ENCODE measurements around the gene ZNF575.

The ZNF575 gene

DNA sequence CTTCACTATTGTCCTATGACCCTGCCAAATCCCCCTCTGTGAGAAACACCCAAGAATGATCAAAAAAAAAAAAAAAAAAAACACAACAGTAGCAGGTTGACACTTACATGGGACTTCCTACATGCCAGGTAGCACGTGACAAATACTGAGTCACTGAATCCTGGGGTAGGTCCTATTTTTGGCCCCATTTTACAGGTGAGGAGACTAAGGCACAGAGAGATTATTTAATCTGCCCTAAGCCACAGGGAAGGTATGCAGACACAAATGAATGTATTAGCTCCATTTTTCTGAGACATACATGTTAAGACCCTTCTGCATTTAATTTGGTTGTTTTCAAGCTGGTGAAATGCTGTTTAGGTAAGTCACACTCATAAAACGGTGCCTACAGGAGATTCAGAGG is 15.7 kb downstream of the ZNF575 start:
- no peak overlapping the region for H3K4me3 ChIP-seq (ENCODE audit: low read depth, low read length)
- no peak for DNase-seq (ENCODE audit: low read depth)
- no peak for TF ChIP-seq POLR2A (IDR thresholded peaks at IDR 0.05; ENCODE audit: extremely low read depth, insufficient read length)
- TF ChIP-seq MYC (IDR thresholded peaks at IDR 0.05; ENCODE audit: low read depth, low read length) = no peak
- TF ChIP-seq CTCF (IDR thresholded peaks at IDR 0.05; ENCODE audit: low read depth, low read length) = no peak
- TF ChIP-seq, protein P1, sequence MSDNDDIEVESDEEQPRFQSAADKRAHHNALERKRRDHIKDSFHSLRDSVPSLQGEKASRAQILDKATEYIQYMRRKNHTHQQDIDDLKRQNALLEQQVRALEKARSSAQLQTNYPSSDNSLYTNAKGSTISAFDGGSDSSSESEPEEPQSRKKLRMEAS (IDR thresholded peaks at IDR 0.05; ENCODE audit: low read depth, low read length) = no peak

- TF ChIP-seq CTCF (IDR thresholded peaks at IDR 0.05; ENCODE audit: low read depth, low read length) (no peak), POLR2A (IDR thresholded peaks at IDR 0.05; ENCODE audit: extremely low read depth, insufficient read length) (no peak), MYC (IDR thresholded peaks at IDR 0.05; ENCODE audit: low read depth, low read length) (no peak)
- TF ChIP-seq, protein P1 (IDR thresholded peaks at IDR 0.05; ENCODE audit: low read depth, low read length) = no peak
- no peak overlapping the region for H3K4me3 ChIP-seq (ENCODE audit: low read depth, low read length)
- DNase-seq (ENCODE audit: low read depth) = no peak
These were observed 18.6 kb downstream of the ZNF575 start for GRCh38 chr19:43551399-43552197.

DNA sequence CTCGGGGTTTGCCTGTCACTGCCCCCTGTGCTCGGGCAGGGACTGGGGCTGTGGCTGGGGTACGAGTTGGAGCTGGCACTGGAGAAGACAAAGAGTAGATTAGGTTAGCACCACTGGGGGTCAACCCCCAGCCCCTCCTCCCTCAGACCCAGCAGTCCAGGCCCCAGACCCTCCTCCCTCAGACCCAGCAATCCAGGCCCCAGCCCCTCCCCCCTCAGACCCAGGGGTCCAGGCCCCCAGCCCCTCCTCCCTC is 19.1 kb downstream of the ZNF575 start:
- TF ChIP-seq CTCF (IDR thresholded peaks at IDR 0.05; ENCODE audit: low read depth, low read length) = no peak
- TF ChIP-seq MYC (IDR thresholded peaks at IDR 0.05; ENCODE audit: low read depth, low read length) = no peak
- TF ChIP-seq POLR2A (IDR thresholded peaks at IDR 0.05; ENCODE audit: extremely low read depth, insufficient read length) = no peak
- TF ChIP-seq, protein P1 (IDR thresholded peaks at IDR 0.05; ENCODE audit: low read depth, low read length) = no peak
- H3K4me3 ChIP-seq (ENCODE audit: low read depth, low read length) = no peak overlapping the region
- no peak for DNase-seq (ENCODE audit: low read depth)

DNA sequence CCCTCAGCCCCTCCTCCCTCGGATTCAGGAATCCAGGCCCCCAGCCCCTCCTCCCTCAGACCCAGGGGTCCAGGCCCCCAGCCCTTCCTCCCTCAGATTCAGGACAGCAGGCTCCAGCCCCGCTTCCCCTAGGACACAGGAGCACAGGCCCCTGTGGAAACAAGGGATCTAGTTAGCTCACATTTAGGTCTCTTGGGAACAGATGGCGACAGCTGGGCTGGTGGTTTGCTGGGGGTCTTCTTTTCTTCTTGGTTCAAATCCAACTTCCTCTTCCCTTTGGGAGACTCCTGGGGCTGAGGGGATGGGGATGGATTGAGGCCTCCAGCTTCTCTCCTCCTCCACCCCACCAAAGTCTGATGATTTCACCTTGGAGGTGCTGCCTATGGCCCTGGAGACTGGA is 19.6 kb downstream of the ZNF575 start:
- no peak for TF ChIP-seq CTCF (IDR thresholded peaks at IDR 0.05; ENCODE audit: low read depth, low read length)
- no peak for TF ChIP-seq POLR2A (IDR thresholded peaks at IDR 0.05; ENCODE audit: extremely low read depth, insufficient read length)
- TF ChIP-seq MYC (IDR thresholded peaks at IDR 0.05; ENCODE audit: low read depth, low read length) = no peak
- TF ChIP-seq, protein P1 (IDR thresholded peaks at IDR 0.05; ENCODE audit: low read depth, low read length) = no peak
- DNase-seq (ENCODE audit: low read depth) = no peak
- no peak overlapping the region for H3K4me3 ChIP-seq (ENCODE audit: low read depth, low read length)

GRCh38 chr19:43553656-43554055 is 20.7 kb downstream of the ZNF575 start:
- no peak for DNase-seq (ENCODE audit: low read depth)
- TF ChIP-seq, protein P1 (IDR thresholded peaks at IDR 0.05; ENCODE audit: low read depth, low read length) = no peak
- TF ChIP-seq POLR2A (IDR thresholded peaks at IDR 0.05; ENCODE audit: extremely low read depth, insufficient read length) = no peak
- TF ChIP-seq MYC (IDR thresholded peaks at IDR 0.05; ENCODE audit: low read depth, low read length) = no peak
- no peak overlapping the region for H3K4me3 ChIP-seq (ENCODE audit: low read depth, low read length)

DNA sequence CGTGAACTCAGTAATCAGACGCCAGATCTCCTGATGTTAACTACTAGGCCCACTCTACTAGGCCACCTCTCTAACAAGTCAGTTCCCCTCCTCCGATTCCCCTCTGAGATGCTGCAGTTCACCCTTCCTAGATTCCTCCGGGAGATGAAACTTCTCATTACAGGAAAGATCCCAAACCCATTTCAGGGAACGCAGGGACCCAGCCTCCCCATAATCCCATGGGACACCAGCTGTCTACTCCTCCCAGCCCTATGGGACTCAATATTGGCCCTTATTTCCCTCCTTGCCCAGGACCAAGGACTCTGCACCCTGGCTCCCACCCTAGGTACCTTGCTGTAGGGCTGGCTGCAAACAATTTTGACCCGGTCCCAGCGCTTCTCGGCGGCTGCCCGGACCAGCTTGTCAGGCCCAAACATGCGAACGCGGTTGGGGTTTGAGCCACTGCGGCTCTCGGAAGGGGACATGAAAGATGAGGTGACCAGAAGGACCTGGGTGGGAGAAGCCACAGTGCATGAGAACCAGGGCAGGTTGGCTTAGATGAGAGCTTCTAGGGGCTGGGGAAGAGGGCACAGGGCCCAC is 21.4 kb downstream of the ZNF575 start:
- DNase-seq (ENCODE audit: low read depth) = no peak
- TF ChIP-seq POLR2A (IDR thresholded peaks at IDR 0.05; ENCODE audit: extremely low read depth, insufficient read length) = no peak
- TF ChIP-seq MYC (IDR thresholded peaks at IDR 0.05; ENCODE audit: low read depth, low read length) = no peak
- no peak for TF ChIP-seq CTCF (IDR thresholded peaks at IDR 0.05; ENCODE audit: low read depth, low read length)
- TF ChIP-seq, protein P1 (IDR thresholded peaks at IDR 0.05; ENCODE audit: low read depth, low read length) = no peak

More for the DNA sequence above, 21.4 kb downstream of the ZNF575 start:
- no peak overlapping the region for H3K4me3 ChIP-seq (ENCODE audit: low read depth, low read length)

Data from NB4 (cell line).